SW480 (cell line): ENCODE data around the gene PDZD2.

ENCODE experiments used
- DNase-seq: peaks from one replicate; pipeline ENCODE4 v3.0.0-alpha.2; 2016; ENCODE audit warnings: low spot score

Gene PDZD2

GRCh38 chr5:31638345-31638744, 586 bp upstream of the PDZD2 start:
- DNase-seq = no peak

GRCh38 chr5:31639481-31640411, 815 bp downstream of the PDZD2 start:
- no peak for DNase-seq

- no peak for DNase-seq
Observed at GRCh38 chr5:31640573-31640972, 1.6 kb downstream of the PDZD2 start.

GRCh38 chr5:31641059-31641458, 2.1 kb downstream of the PDZD2 start:
- DNase-seq = no peak

GRCh38 chr5:31641575-31641974, 2.6 kb downstream of the PDZD2 start:
- no peak for DNase-seq

- DNase-seq = no peak
Observed at GRCh38 chr5:31645420-31646081, 6.6 kb downstream of the PDZD2 start.

GRCh38 chr5:31648326-31648725, 9.4 kb downstream of the PDZD2 start:
- no peak for DNase-seq

GRCh38 chr5:31651241-31651640, 12.3 kb downstream of the PDZD2 start:
- DNase-seq = no peak

- DNase-seq = no peak
Observed at GRCh38 chr5:31655491-31655890, 16.6 kb downstream of the PDZD2 start.

GRCh38 chr5:31656806-31657205, 17.9 kb downstream of the PDZD2 start:
- DNase-seq = no peak

- DNase-seq = no peak
Observed at GRCh38 chr5:31657315-31657979, 18.5 kb downstream of the PDZD2 start.

- no peak for DNase-seq
Observed at GRCh38 chr5:31661257-31661656, 22.3 kb downstream of the PDZD2 start.

GRCh38 chr5:31663519-31663918, 24.6 kb downstream of the PDZD2 start:
- no peak for DNase-seq

- DNase-seq = peak; percentile 41
Observed at GRCh38 chr5:31664566-31664965, 25.6 kb downstream of the PDZD2 start.

GRCh38 chr5:31671339-31671741, 32.4 kb downstream of the PDZD2 start:
- DNase-seq = no peak

- no peak for DNase-seq
Observed at GRCh38 chr5:31674371-31674951, 35.5 kb downstream of the PDZD2 start.

- no peak for DNase-seq
Observed at GRCh38 chr5:31675472-31675871, 36.5 kb downstream of the PDZD2 start.

- DNase-seq = no peak
Observed at GRCh38 chr5:31678180-31678579, 39.2 kb downstream of the PDZD2 start.

- no peak for DNase-seq
Observed at GRCh38 chr5:31680528-31680927, 41.6 kb downstream of the PDZD2 start.

- DNase-seq = no peak
Observed at GRCh38 chr5:31682025-31682424, 43.1 kb downstream of the PDZD2 start.

- no peak for DNase-seq
Observed at GRCh38 chr5:31682851-31683250, 43.9 kb downstream of the PDZD2 start.

GRCh38 chr5:31688515-31689092, 49.7 kb downstream of the PDZD2 start:
- no peak for DNase-seq
